ENCODE data around the gene LYPLA2.
"Not testable (repeated sequence)": the region's sequence is repeated elsewhere in the genome, so short reads cannot be mapped to it uniquely, and the experiment has no call there.

LYPLA2 gene

GRCh38 chr1:23792151-23792945, 1.4 kb downstream of the LYPLA2 start:
- Histone ChIP-seq H3K4me3 (IDR thresholded peaks at IDR 0.05; ENCODE audit: insufficient read depth, low read depth, low read length) (no peak overlapping the region), H3K79me2 (ENCODE audit: insufficient read depth, low read depth) (peaks cover 20% of the 10 kb centered on the region; the same call in 1 of the 2 replicates), H3K9ac (no peak overlapping the region), H3K4me1 (ENCODE audit: low read depth, poor library complexity, severe bottlenecking) (peaks cover 14% of the 10 kb centered on the region), H4K20me1 (ENCODE audit: insufficient read depth) (no peaks in the 10 kb centered on the region), H3K4me2 (peak overlapping the region; percentile 39; the same call in 1 of the 2 replicates), H3K27me3 (ENCODE audit: insufficient read depth, low read depth) (no peaks in the 10 kb centered on the region), H3K27ac (no peak overlapping the region), H2AFZ (ENCODE audit: low read depth) (no peak overlapping the region), H3K36me3 (ENCODE audit: insufficient read depth) (no peaks in the 10 kb centered on the region)
- no peak for TF ChIP-seq CTCF (conservative IDR thresholded peaks at IDR 0.05; ENCODE audit: low read depth, low read length)

- no peak for TF ChIP-seq CTCF (conservative IDR thresholded peaks at IDR 0.05; ENCODE audit: low read depth, low read length)
- H3K9ac ChIP-seq = no peak overlapping the region
- peaks cover 20% of the 10 kb centered on the region; the same call in 1 of the 2 replicates for H3K79me2 ChIP-seq (ENCODE audit: insufficient read depth, low read depth)
- no peaks in the 10 kb centered on the region for H3K36me3 ChIP-seq (ENCODE audit: insufficient read depth)
- H3K27ac ChIP-seq = no peak overlapping the region
- no peaks in the 10 kb centered on the region for H4K20me1 ChIP-seq (ENCODE audit: insufficient read depth)
- no peak overlapping the region for H2AFZ ChIP-seq (ENCODE audit: low read depth)
- no peak overlapping the region for H3K4me3 ChIP-seq (IDR thresholded peaks at IDR 0.05; ENCODE audit: insufficient read depth, low read depth, low read length)
- H3K4me2 ChIP-seq = no peak overlapping the region
- H3K4me1 ChIP-seq (ENCODE audit: low read depth, poor library complexity, severe bottlenecking) = peaks cover 14% of the 10 kb centered on the region
- H3K27me3 ChIP-seq (ENCODE audit: insufficient read depth, low read depth) = no peaks in the 10 kb centered on the region
These were observed 2.3 kb downstream of the LYPLA2 start for GRCh38 chr1:23793018-23793781.

GRCh38 chr1:23793861-23794731, 3.2 kb downstream of the LYPLA2 start:
- Histone ChIP-seq H2AFZ (ENCODE audit: low read depth) (no peak overlapping the region), H3K4me3 (IDR thresholded peaks at IDR 0.05; ENCODE audit: insufficient read depth, low read depth, low read length) (no peak overlapping the region), H3K36me3 (ENCODE audit: insufficient read depth) (no peaks in the 10 kb centered on the region), H3K27ac (no peak overlapping the region), H3K9ac (no peak overlapping the region), H4K20me1 (ENCODE audit: insufficient read depth) (no peaks in the 10 kb centered on the region), H3K4me1 (ENCODE audit: low read depth, poor library complexity, severe bottlenecking) (peaks cover 14% of the 10 kb centered on the region), H3K79me2 (ENCODE audit: insufficient read depth, low read depth) (peaks cover 20% of the 10 kb centered on the region; the same call in 1 of the 2 replicates), H3K4me2 (no peak overlapping the region), H3K27me3 (ENCODE audit: insufficient read depth, low read depth) (no peaks in the 10 kb centered on the region)
- no peak for TF ChIP-seq CTCF (conservative IDR thresholded peaks at IDR 0.05; ENCODE audit: low read depth, low read length)

GRCh38 chr1:23794732-23795182, 3.8 kb downstream of the LYPLA2 start:
- H4K20me1 ChIP-seq (ENCODE audit: insufficient read depth); H2AFZ ChIP-seq (ENCODE audit: low read depth); H3K36me3 ChIP-seq (ENCODE audit: insufficient read depth); H3K9ac ChIP-seq; H3K4me2 ChIP-seq; H3K4me3 ChIP-seq (IDR thresholded peaks at IDR 0.05; ENCODE audit: insufficient read depth, low read depth, low read length); H3K27ac ChIP-seq; H3K27me3 ChIP-seq (ENCODE audit: insufficient read depth, low read depth): not testable (repeated sequence)
- Histone ChIP-seq H3K4me1 (ENCODE audit: low read depth, poor library complexity, severe bottlenecking) (peaks cover 20% of the 10 kb centered on the region), H3K79me2 (ENCODE audit: insufficient read depth, low read depth) (peaks cover 20% of the 10 kb centered on the region; the same call in 1 of the 2 replicates)

Data from KMS-11 (cell line).